HG03025 (cell line): ENCODE data around the gene MRAS.
"Not testable (repeated sequence)": the region's sequence is repeated elsewhere in the genome, so short reads cannot be mapped to it uniquely, and the experiment has no call there.

Source experiments
- ATAC-seq: cut with Tn5 transposase; IDR thresholded peaks from one replicate; pipeline ENCODE4 v1.9.1; 2021; ENCODE audit warnings: mild to moderate bottlenecking, moderate library complexity; ENCODE audit not compliant: unreplicated experiment, low FRiP score

Gene MRAS

DNA sequence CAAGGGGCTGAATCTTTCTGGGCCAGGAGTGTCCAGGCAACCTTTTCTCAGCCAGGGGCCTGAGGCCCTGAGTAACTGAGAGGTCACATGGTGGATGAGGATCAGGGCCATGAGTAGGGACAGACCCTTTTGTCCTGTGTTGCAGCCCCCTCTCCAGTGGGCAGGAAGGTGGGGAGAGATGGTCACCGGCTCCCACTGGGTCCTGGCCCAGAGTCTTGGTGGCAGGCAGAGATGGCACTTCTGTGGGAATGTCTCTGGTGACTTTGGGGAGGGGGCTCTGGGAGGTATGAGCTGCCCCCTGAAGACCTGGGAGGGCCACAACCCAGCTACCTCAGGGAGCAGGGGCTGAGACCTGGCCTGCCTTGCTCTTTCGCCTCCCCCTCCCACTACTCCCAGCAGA is 92.9 kb downstream of the MRAS start:
- no peak for ATAC-seq

DNA sequence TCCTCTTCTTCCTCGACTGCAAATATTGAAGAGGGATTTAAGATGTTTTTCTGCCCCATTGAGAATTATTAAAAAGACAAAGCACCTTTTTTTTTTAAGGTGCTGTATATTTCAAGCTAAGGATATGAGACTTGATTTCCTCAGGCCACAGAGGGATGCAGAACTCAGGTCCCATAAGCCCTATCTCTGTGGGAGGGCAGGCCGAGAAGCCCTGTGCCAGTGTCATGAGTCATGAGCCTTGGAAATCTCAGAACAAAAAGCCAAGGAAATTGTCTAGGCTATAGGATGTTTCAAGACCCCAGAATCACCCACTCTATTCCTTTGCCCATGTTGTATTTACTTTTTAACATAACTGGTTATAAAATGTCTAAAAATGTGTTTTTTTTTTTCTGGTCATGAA is 93.4 kb downstream of the MRAS start:
- ATAC-seq, result no peak

DNA sequence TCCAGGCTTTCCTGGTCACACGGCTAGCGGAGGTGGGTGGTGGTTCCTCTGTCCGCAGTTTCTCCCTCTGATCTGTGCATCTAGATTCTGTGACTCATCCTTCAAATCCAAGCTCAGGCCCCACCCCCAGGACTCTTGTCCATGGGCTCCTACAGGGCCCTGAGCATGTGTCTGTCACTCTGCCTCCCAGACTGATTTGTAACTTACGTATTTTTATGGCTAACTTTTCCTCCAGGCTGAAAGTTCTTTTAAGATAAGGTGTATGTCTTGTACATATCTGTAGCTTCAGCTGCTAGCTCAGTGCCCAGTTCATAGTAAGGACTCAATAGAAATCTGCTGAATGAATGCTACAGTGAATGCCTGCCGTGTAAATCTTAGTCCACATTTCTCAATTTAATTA is 94.1 kb downstream of the MRAS start:
- no peak for ATAC-seq

DNA sequence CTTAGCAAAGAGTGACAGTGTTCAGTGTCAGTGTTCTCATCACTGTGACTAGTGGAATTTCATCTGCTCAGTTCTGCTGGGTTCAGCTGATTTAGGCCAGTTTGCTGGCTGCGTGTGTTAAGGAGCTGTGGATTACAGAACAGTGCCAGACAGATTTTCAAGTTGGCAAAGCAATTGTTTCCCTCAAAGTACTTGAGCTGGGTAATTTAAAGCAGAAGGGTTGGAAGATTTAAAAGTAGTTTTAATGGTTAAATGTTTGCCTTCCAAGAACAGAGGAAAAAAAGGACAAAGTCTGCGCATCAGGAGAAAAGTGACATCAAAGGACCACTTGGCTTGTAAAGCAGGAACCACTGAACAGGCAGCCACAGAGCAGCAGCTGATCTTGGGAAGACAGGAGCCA is 94.7 kb downstream of the MRAS start:
- no peak for ATAC-seq

DNA sequence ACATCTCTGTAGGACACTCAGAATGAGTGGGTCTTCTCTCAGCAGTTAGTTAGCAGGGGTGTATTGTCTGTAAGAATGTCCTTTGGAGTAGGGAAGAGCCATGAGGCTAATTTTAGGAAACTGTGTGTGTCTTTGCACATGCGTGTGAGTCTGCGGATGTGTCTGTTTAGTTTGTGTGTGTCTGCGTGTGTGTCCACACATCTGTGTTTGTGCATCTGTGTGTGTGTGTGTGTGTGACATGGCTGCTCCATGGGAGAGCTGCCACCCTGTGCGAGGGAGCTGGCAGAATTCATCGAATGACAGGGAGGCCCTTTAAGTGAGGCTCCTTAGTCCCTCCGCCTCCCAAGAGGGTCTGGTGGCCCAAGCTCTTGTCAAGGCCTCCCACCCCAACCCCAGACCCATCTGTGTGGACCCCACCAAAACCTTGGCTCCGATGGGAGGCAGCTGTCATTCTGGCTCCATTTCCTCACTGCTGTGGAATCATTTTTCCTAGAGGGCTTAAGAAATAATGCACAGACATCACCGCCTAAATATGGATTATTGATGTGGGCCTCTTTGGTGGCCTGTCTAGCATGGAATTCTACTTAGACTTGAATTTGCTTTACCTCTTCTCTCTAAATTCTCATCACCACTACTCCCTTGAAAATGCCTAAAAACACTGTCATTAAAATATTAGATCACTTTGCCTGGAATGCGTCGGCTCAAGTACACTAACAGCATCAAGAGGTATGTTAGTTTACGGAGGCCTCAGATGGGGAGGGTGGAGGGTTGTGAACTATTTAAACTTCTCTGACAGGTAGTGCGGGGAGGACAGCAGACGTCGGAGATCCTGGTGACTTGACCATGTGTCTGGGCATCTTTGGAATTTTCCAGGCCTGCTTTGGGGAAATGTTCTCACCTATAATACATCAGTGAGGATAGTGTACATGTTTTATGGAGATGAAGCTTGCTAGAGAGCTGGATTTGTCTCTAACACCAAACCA is 95.4 kb downstream of the MRAS start:
- ATAC-seq, result no peak

DNA sequence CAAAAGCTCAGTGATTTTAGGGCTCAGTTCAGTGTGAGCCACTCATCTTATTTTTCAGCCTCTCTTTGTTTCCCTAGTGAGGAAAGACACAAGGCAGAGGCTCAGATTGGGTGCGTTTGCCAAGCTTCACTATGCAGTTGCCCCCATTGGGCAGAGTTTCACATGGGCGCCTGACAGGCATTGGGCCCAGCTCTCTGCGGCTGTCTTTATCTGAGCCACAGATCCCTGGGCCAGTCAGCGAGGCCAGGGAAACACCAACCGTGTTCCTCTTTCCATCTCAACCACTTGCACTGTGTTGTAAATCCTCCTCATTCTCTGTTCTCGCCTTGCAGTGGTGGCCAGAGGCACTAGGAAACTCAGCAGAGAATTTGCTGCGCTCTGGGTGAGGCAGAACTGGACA is 96.9 kb downstream of the MRAS start:
- ATAC-seq, result no peak

DNA sequence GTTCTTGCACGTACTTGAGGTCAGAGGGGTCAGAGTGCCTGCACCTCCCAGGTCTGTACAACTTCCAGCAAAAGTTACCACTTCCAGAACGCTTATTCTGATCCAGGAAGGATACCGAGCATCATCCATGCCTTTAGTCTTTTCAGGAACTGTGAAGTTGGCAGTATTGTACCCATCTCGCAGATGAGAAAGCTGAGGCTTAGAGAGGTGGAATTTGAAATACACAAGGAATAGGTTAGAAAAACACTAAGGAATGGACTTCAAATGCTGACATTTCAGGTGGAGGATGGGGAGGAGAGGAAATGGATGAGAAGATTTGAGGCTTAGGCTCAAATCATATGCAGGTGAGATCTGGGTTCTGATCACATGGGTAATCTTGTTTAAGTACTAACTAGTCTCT is 97.3 kb downstream of the MRAS start:
- no peak for ATAC-seq

DNA sequence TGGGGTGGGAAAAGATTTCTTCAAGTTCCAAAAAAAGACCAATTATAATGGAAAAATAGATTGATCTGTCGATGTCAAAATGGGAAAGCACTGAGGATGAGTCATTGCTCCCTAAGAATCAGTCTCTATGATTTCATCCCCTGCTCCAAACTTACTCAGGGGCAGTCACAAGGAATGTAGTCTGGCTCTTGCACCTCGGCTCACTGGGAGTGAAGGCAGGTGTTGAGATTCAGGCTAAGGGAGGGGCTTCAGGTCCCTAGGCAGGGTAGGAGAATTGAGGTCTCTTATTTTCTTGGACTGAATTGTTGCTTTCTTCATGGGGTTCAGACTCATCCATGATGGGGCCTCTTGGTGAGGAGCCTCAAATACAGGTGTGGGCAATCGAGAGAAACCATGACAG is 100.3 kb downstream of the MRAS start:
- no peak for ATAC-seq

DNA sequence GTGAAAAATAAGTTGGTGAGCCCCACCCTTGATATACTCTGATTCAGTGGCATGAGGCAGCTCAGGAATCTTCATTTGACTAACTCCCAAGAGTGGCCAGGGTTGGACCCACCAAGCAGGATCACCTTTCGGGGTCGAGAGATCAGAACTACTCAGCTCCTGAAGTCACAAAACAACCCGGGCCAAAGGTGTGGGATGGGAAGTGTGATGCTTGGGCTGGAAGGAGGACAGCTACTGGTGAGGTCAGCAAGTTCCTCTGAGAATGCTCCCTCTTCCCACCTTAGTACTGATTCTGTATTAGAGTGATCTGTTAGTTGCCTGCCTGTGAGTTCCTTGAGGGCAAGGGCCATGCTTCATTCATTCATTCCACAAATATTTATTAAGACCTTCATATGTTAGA is 101.1 kb downstream of the MRAS start:
- ATAC-seq, result no peak

DNA sequence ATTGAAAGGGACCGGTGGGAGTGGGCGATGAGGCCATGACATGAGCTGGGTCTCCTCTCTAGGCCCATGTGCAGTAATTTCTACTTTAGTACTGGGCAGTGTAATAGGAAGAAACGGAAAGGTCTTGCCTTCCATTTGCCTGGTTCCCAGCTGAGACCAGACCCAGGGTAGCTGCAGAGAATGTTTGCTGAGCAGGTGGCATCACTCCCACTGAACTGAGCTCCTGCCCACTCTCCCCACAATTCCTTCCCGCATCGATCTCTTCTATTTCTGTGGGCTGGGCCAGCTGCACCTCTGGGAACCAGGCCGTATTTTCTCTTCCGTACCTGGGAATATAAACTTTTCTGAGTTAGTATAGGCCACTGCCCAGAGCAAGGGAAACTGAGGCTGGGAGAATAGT is 101.8 kb downstream of the MRAS start:
- ATAC-seq, result no peak

DNA sequence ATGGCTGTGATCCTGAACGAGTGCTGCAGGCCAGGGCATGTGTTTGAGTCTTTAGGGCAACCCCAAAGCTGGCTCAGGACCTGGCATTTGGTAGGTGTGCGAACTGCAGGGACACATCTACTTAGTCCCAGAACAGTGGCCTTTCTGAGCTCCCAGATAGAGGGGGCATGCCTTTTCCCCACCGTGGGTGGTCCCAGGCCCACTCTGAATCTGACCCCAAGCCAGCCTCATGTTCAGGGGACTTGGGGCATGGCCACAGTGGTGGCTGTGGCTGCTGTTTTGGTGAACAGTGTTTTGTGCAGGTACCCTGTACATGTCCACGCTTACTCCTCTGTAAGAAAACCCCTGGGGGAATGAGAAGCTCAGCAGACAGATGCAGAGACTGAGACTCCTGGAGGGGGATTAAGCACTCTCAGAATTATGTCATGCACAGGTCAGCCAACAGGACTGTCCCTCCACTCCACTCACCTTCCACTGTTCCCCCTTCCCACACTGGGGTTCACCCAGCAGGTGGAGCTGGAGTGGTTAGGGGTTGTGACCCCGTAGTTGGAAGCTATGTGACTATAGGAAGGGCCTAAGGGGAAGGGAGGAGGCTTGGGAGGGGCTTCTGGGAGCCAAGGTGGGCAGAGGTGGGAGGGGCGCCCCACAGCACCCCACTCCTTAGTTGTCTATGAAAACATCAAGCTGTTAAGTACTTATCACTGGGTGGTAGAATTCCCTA is 102.5 kb downstream of the MRAS start:
- ATAC-seq, result no peak

DNA sequence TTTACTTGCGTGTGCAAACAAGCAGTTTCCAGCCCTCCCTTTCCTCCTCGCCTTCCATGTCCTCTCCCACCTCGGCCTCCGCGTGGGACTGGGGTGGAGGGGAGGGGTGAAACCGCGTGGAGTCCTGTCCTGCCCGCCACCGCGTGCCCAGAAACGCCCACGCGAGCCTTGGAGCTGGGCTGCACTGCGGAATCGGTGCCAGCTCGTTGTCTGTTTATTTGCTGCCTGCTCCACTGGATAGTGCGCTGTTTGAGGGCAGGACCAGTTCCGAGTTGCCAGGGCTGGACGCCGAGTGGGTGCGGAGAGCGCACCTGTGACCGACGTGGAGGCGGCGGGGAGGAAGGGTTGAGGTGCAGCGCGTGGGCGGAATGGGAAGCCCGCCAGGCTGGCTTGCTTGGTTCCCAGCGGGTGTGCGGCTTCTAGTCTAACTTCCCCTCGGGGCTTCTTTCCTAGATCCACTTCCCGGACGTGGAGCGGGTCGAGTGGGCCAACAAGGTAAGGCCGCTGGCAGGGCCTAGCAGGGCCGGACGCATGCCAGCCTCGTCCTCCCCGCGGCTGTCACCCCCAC is 103.3 kb downstream of the MRAS start:
- ATAC-seq, result no peak

DNA sequence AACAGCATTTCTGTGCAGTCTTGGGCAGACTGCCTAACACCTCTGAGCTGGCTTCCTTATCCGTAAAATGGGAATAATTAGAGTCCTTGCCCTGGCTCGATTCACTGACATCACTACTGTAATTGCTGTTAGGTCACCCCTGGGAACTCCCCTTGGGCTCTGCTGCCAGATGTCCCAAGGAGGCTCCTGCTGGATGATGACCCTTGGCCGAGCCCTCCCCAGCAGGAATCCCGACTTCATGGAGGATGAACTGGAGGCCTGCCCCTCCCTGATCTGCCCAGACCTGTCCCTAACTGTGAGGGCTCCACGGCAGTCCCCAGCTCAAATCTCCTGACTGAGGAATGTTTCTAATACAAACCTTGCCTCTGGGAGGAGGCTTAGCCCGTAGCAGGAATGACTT is 104.1 kb downstream of the MRAS start:
- ATAC-seq, result no peak

DNA sequence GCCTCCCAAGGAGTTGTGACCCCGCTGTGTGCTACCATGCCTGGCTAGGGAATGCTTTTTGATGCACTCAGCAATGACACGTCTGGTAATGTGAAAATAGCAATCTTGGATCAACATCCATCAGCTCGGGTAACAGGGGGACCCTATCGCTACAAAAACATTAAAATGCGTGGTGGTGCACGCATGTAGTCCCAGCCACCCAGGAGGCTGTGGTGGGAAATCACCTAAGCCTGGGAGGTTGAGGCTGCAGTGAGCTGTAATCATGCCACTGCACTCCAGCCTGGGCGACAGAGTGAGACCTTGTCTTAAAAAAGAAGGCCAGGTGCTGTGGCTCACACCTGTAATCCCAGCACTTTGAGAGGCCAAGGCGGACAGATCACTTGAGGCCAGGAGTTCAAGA is 105.6 kb downstream of the MRAS start:
- not testable (repeated sequence) for ATAC-seq
